Osteoblast (primary cell): ENCODE data around the gene TBR1. TPM values are rescaled to one million over a fixed set of nuclear protein-coding genes. Genes with fewer than 3 reads are reported as not detected.

Source experiments
- DNase-seq: peaks from one replicate; pipeline ENCODE4 v3.0.0; 2011; ENCODE audit warnings: low spot score, mixed read lengths; ENCODE audit not compliant: insufficient read length; ENCODE audit errors: missing footprints
- H2AFZ ChIP-seq: 2 replicates; pipeline ENCODE4 v1.6.0; 2011; ENCODE audit warnings: mild to moderate bottlenecking, low read length
- H3K27ac ChIP-seq: 2 replicates; pipeline ENCODE4 v1.5.1; 2011; ENCODE audit warnings: mild to moderate bottlenecking, low read depth, low read length, moderate library complexity
- H3K27me3 ChIP-seq: 2 replicates; pipeline ENCODE4 v1.6.0; 2012; ENCODE audit warnings: mild to moderate bottlenecking, control low read depth, inconsistent platforms, low read length, moderate library complexity; ENCODE audit not compliant: insufficient read depth
- H3K36me3 ChIP-seq: 2 replicates; pipeline ENCODE4 v1.5.1; 2011; ENCODE audit warnings: mild to moderate bottlenecking, low read length, control low read depth, moderate library complexity; ENCODE audit not compliant: insufficient read depth
- H3K4me1 ChIP-seq: 2 replicates; pipeline ENCODE4 v1.5.1; 2011; ENCODE audit warnings: mild to moderate bottlenecking, low read length, control low read depth, moderate library complexity; ENCODE audit not compliant: insufficient read depth
- H3K4me2 ChIP-seq: 2 replicates; pipeline ENCODE4 v1.6.0; 2011; ENCODE audit warnings: mild to moderate bottlenecking, low read length; ENCODE audit not compliant: insufficient read depth
- H3K4me3 ChIP-seq: fragments of 200-600 bp; sonication (generic); 3 replicates; pipeline ENCODE4 v1.5.1; 2012; ENCODE audit warnings: mild to moderate bottlenecking, low read length, inconsistent platforms; ENCODE audit not compliant: insufficient read depth
- H3K79me2 ChIP-seq: 2 replicates; pipeline ENCODE4 v1.6.0; 2012; ENCODE audit warnings: mild to moderate bottlenecking, low read length, control low read depth, inconsistent platforms; ENCODE audit not compliant: insufficient read depth
- H3K9me3 ChIP-seq: 2 replicates; pipeline ENCODE4 v1.5.1; 2011; ENCODE audit warnings: low read depth, low read length, control low read depth
- H4K20me1 ChIP-seq: 2 replicates; pipeline ENCODE4 v1.6.0; 2012; ENCODE audit warnings: mild to moderate bottlenecking, low read length, control low read depth; ENCODE audit not compliant: insufficient read depth
- CTCF ChIP-seq: IDR thresholded peaks from 2 replicates; pipeline ENCODE4 v1.5.1; 2011; ENCODE audit warnings: mild to moderate bottlenecking, low read depth, low read length, moderate library complexity; ENCODE audit errors: extremely low read depth
- total RNA-seq: library from RNA; depleted of rRNA; stranded (reverse); fragments of >200 nt; gene quantifications from 2 replicates; pipeline ENCODE4 v1.2.3, GENCODE V29; 2012

Gene TBR1
- total RNA-seq, 1 donor = not detected

DNA sequence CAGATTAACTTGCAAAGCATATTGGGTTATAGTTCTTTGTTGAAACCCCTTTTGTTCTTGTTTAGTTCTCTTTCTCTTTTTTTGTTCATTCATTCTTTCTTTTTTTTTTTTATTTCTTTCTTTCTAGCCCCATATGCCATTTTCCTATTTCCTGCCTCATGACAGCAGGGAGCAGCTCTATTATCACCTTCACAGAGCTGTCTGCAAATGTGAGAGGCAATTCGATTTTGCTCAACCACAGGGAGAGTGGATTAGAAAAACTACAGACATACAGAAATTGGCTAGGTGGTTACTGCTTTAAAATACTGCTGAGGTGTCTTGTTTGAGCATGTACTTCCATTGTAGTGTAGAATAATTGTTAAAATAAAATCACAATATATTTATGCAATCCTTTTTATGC is 44.2 kb upstream of the TBR1 start:
- Histone ChIP-seq H3K4me1 (peaks cover 9% of the 10 kb centered on the region), H3K36me3 (peaks cover 18% of the 10 kb centered on the region), H4K20me1 (peaks cover 2% of the 10 kb centered on the region), H2AFZ (no peak overlapping the region), H3K4me3 (no peak overlapping the region), H3K27ac (no peak overlapping the region), H3K27me3 (no peaks in the 10 kb centered on the region), H3K9me3 (no peaks in the 10 kb centered on the region), H3K4me2 (no peak overlapping the region), H3K79me2 (peaks cover 7% of the 10 kb centered on the region)
- DNase-seq = no peak
- no peak for TF ChIP-seq CTCF

DNA sequence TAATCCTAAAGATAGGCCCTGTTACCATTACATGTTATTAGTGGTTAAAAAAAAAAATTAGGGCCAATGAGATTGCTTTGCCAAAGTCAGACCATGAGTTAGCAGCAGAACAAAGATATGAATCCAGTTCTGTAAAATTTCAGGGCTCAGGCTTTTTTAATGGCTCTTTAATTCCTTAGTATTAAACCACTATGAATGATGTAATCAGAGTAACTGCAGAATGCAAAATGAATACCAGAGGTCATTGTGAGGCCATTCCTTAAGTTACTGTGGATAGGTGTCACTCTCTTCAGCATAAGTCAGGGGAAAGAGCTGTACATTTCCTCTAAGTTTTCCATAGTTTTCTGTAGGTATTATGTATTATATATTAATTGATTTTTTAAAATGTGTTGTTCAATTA is 42.2 kb upstream of the TBR1 start:
- H3K79me2 ChIP-seq = no peaks in the 10 kb centered on the region
- DNase-seq = peak; percentile 43
- H3K4me3 ChIP-seq = no peak overlapping the region
- no peaks in the 10 kb centered on the region for H3K27me3 ChIP-seq
- peaks cover 9% of the 10 kb centered on the region for H3K4me1 ChIP-seq
- no peak for TF ChIP-seq CTCF
- no peak overlapping the region for H3K4me2 ChIP-seq
- H4K20me1 ChIP-seq = no peaks in the 10 kb centered on the region
- H3K9me3 ChIP-seq = no peaks in the 10 kb centered on the region
- H2AFZ ChIP-seq = no peak overlapping the region
- no peak overlapping the region for H3K27ac ChIP-seq
- H3K36me3 ChIP-seq = peaks cover 13% of the 10 kb centered on the region

DNA sequence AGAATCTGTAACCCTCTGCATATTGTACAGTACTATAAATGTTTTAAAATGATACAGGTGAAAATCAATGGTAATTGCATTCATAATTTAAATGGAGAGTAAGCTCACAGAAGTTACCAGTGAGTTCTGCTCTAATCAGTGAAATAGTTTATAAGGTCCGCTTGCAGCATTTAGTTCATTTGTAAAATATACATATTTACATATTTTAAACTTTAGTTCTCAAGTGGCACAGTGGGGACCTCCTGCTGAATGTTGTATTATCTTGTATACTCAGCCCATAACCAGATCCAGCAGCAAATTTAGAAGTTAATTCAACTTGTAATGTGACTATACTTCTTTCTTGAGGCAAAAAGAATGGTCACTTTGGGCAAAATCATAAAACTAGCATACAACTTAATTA is 41.7 kb upstream of the TBR1 start:
- H3K79me2 ChIP-seq = no peaks in the 10 kb centered on the region
- no peak for TF ChIP-seq CTCF
- no peaks in the 10 kb centered on the region for H3K9me3 ChIP-seq
- H2AFZ ChIP-seq = no peak overlapping the region
- no peak overlapping the region for H3K27ac ChIP-seq
- no peaks in the 10 kb centered on the region for H4K20me1 ChIP-seq
- no peak overlapping the region for H3K4me2 ChIP-seq
- peaks cover 13% of the 10 kb centered on the region for H3K36me3 ChIP-seq
- no peak for DNase-seq
- H3K4me1 ChIP-seq = peaks cover 9% of the 10 kb centered on the region
- H3K27me3 ChIP-seq = no peaks in the 10 kb centered on the region
- no peak overlapping the region for H3K4me3 ChIP-seq

DNA sequence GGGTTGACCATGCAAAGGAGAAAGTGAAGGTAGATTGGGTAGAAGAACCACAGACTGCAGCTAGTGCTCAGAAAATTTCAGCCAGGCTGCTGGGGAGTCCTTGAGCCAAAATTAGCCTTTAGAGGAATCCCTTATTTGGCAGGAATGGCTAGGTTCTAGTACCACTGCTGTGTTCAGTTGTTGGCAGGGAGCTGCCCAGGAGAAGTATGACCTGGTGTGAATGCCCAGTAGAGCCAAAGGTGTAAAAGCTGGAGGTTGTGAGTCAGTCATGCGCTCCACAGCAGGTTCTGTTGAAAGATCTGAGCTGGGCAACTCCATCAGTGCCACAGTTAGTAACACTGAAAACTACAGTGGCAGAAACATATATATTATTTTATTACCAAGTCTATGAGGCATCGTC is 36.4 kb upstream of the TBR1 start:
- Histone ChIP-seq H3K4me3 (no peak overlapping the region), H3K27me3 (no peaks in the 10 kb centered on the region), H3K4me2 (no peak overlapping the region), H4K20me1 (no peaks in the 10 kb centered on the region), H2AFZ (no peak overlapping the region), H3K36me3 (no peaks in the 10 kb centered on the region), H3K27ac (no peak overlapping the region), H3K79me2 (no peaks in the 10 kb centered on the region), H3K9me3 (no peaks in the 10 kb centered on the region), H3K4me1 (no peaks in the 10 kb centered on the region)
- no peak for TF ChIP-seq CTCF
- no peak for DNase-seq
